RWPE2 (cell line): ENCODE results near the gene MRPL55.
"Not testable (repeated sequence)": the region's sequence is repeated elsewhere in the genome, so short reads cannot be mapped to it uniquely, and the experiment has no call there.

Source experiments
- ATAC-seq: fragments of 200-7000 bp; cut with Tn5 transposase; 3 replicates; pipeline ENCODE4 v1.9.1; 2021; ENCODE audit warnings: low read depth
- DNase-seq: peaks from one replicate; pipeline ENCODE4 v3.0.0-alpha.2; 2020; ENCODE audit warnings: low spot score
- H3K27ac ChIP-seq: fragments of 450-650 bp; 2 replicates; pipeline ENCODE4 v1.5.1; 2017; ENCODE audit warnings: mild to moderate bottlenecking; ENCODE audit not compliant: poor library complexity, severe bottlenecking
- H3K27me3 ChIP-seq: fragments of 250-450 bp; sonication (Bioruptor Pico); 2 replicates; pipeline ENCODE4 v1.5.1; 2021; ENCODE audit warnings: mild to moderate bottlenecking, moderate library complexity; ENCODE audit not compliant: insufficient read depth, poor library complexity, severe bottlenecking
- H3K36me3 ChIP-seq: fragments of 250-450 bp; sonication (Bioruptor Pico); 2 replicates; pipeline ENCODE4 v1.5.1; 2020; ENCODE audit warnings: low read depth, mild to moderate bottlenecking, moderate library complexity
- H3K4me1 ChIP-seq: fragments of 250-450 bp; sonication (Bioruptor Pico); 2 replicates; pipeline ENCODE4 v1.5.1; 2021; ENCODE audit warnings: mild to moderate bottlenecking, moderate library complexity; ENCODE audit not compliant: insufficient read depth, poor library complexity, severe bottlenecking
- H3K4me3 ChIP-seq: fragments of 250-450 bp; sonication (Bioruptor Pico); 2 replicates; pipeline ENCODE4 v1.5.1; 2021; ENCODE audit warnings: mild to moderate bottlenecking, moderate library complexity; ENCODE audit not compliant: severe bottlenecking
- H3K9me3 ChIP-seq: fragments of 250-450 bp; sonication (Bioruptor Pico); 2 replicates; pipeline ENCODE4 v1.5.1; 2021; ENCODE audit warnings: mild to moderate bottlenecking, moderate library complexity; ENCODE audit not compliant: severe bottlenecking
- TF ChIP-seq, protein P1 (sequence below): fragments of 450-650 bp; IDR thresholded peaks from one replicate; pipeline ENCODE4 v1.5.1; 2017; ENCODE audit warnings: mild to moderate bottlenecking, moderate library complexity; ENCODE audit not compliant: poor library complexity, severe bottlenecking

Gene MRPL55

DNA sequence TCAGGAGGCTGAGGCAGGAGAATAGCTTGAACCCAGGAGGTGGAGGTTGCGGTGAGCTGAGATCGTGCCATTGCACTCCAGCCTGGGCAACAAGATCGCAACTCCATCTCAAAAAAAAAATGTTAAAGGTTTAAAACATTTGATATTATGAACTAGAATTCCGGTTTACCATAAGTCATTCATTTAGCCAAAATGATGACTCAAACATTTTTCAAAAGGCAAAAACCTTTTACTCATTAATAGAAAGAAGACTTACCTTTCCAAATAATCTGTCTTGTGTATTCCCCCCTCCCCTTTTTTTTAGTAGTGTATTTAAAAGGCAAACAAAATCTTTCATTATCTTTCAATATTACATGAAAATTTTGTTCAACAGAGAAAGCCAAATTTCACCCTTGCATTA is 8.2 kb upstream of the MRPL55 start:
- no peak for ATAC-seq
- Histone ChIP-seq H3K36me3 (no peaks in the 10 kb centered on the region), H3K27ac (no peak overlapping the region), H3K4me3 (no peak overlapping the region), H3K9me3 (no peaks in the 10 kb centered on the region), H3K4me1 (no peaks in the 10 kb centered on the region), H3K27me3 (no peaks in the 10 kb centered on the region)
- TF ChIP-seq, protein P1, sequence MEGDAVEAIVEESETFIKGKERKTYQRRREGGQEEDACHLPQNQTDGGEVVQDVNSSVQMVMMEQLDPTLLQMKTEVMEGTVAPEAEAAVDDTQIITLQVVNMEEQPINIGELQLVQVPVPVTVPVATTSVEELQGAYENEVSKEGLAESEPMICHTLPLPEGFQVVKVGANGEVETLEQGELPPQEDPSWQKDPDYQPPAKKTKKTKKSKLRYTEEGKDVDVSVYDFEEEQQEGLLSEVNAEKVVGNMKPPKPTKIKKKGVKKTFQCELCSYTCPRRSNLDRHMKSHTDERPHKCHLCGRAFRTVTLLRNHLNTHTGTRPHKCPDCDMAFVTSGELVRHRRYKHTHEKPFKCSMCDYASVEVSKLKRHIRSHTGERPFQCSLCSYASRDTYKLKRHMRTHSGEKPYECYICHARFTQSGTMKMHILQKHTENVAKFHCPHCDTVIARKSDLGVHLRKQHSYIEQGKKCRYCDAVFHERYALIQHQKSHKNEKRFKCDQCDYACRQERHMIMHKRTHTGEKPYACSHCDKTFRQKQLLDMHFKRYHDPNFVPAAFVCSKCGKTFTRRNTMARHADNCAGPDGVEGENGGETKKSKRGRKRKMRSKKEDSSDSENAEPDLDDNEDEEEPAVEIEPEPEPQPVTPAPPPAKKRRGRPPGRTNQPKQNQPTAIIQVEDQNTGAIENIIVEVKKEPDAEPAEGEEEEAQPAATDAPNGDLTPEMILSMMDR: no peak
- no peak for DNase-seq

DNA sequence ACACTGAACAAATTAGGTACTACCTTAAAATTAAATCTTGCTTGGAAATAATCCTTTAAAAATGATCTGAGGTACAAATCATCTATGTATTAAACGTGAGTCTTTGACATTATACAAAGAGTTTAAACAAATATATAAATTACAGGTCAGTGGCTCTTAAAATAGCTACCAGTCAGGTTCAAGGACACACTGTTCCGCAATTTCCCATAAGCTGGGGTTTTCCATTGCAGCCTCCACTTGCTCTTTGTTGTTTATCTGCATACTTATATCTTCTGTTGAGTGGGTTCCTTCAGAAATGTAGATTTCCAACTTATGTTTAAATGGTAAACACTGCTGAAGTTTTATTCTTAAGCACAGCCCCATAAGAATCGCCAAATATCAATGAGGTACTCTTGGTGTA is 5.7 kb upstream of the MRPL55 start:
- no peak overlapping the region for H3K27ac ChIP-seq
- no peaks in the 10 kb centered on the region for H3K27me3 ChIP-seq
- TF ChIP-seq, protein P1: no peak
- H3K9me3 ChIP-seq: no peaks in the 10 kb centered on the region
- H3K4me3 ChIP-seq: no peak overlapping the region
- H3K36me3 ChIP-seq: no peaks in the 10 kb centered on the region
- DNase-seq (no peak), ATAC-seq (no peak)
- no peaks in the 10 kb centered on the region for H3K4me1 ChIP-seq

DNA sequence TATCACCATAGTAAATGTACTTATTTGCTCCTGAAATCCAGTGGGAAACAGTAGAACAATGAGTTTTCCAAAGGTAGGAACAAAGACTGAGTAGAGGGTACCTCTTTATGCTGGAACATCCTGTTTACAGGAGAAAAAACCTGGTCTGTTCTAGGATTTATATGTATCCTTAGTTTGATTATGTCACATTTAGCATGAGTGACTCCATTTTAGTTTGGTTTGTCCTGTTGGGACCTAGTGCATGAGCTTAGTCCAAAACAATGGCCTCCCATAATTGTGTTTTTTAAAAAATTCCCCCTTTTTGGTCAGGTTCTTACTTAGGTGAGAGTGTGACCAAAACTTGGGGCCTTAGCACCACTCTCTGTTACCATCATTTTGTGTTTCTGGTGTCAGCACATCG is 3.5 kb upstream of the MRPL55 start:
- Histone ChIP-seq H3K27me3 (no peaks in the 10 kb centered on the region), H3K9me3 (no peaks in the 10 kb centered on the region), H3K4me3 (no peak overlapping the region), H3K4me1 (no peaks in the 10 kb centered on the region), H3K27ac (no peak overlapping the region), H3K36me3 (no peaks in the 10 kb centered on the region)
- DNase-seq (no peak), ATAC-seq (no peak)
- TF ChIP-seq, protein P1: no peak

DNA sequence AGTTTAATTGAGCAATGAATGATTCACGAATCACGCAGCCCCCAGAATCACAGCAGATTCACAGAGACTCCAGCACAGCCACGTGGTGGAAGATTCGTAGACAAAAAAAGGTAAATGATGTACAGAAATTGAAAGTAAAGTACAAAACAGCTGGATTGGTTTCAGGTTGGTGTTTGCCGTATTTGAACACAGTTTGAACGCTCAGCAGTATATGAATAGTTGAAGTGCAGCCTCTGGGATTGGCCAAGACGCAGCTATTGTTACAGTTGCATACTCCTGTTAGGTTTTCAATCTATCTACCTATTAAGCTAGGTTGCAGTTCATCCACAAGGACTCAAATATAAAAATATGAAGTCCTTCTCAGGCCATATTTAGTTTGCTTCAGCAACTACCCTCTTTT is 3.1 kb upstream of the MRPL55 start:
- no peak overlapping the region for H3K27ac ChIP-seq
- H3K4me1 ChIP-seq: no peaks in the 10 kb centered on the region
- no peaks in the 10 kb centered on the region for H3K9me3 ChIP-seq
- no peaks in the 10 kb centered on the region for H3K36me3 ChIP-seq
- ATAC-seq (no peak), DNase-seq (no peak)
- no peak overlapping the region for H3K4me3 ChIP-seq
- TF ChIP-seq, protein P1: no peak
- H3K27me3 ChIP-seq: no peaks in the 10 kb centered on the region

DNA sequence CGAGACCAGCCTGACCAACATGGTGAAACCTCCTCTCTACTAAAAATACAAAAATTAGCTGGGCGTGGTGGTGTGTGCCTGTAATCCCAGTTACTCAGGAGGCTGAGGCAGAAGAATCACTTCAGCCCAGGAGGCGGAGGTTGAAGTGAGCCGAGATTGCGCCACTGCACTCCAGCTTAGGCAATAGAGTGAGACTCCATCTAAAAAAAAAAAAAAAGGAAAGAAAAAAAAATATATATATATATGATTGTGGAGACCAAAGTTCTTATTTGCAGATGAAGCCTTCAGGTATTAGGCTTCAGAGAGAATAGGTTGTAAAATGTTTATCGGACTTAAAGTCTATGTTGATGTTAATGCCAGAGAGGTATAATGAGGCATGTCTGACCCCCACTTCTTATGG is 2.2 kb upstream of the MRPL55 start:
- not testable (repeated sequence) for DNase-seq, H3K4me3 ChIP-seq, ATAC-seq, H3K9me3 ChIP-seq, H3K27me3 ChIP-seq, H3K4me1 ChIP-seq, H3K36me3 ChIP-seq, H3K27ac ChIP-seq

DNA sequence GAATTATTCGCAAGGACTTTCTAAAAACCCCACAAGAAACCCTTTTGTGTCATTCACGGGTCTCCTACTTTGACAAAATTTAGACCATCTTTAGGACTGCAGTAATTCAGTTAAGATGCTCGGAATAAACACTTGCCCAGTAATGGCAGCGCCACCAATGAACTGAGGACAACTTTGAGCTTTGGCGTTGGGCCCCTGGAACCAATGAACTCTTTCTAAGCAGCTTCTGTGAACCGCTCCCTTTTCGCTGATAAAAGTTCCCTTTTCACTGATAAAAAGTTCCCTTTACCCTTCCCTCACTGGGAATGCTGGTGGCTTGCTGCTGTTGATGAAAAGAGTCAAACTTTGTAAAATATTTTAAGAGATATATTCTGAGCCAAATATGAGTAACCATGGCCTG is 1.5 kb upstream of the MRPL55 start:
- no peaks in the 10 kb centered on the region for H3K36me3 ChIP-seq
- ATAC-seq: no peak
- no peak overlapping the region for H3K4me3 ChIP-seq
- no peaks in the 10 kb centered on the region for H3K9me3 ChIP-seq
- H3K27me3 ChIP-seq: no peaks in the 10 kb centered on the region
- no peak overlapping the region for H3K27ac ChIP-seq
- H3K4me1 ChIP-seq: no peaks in the 10 kb centered on the region
- no peak for DNase-seq
- TF ChIP-seq, protein P1: no peak
